HG03442 (cell line): Measurements from ENCODE around the gene PCSK2.

Experiments
- ATAC-seq: cut with Tn5 transposase; IDR thresholded peaks from one replicate; pipeline ENCODE4 v1.9.1; 2021; ENCODE audit warnings: mild to moderate bottlenecking, moderate library complexity; ENCODE audit not compliant: unreplicated experiment

Gene PCSK2

DNA sequence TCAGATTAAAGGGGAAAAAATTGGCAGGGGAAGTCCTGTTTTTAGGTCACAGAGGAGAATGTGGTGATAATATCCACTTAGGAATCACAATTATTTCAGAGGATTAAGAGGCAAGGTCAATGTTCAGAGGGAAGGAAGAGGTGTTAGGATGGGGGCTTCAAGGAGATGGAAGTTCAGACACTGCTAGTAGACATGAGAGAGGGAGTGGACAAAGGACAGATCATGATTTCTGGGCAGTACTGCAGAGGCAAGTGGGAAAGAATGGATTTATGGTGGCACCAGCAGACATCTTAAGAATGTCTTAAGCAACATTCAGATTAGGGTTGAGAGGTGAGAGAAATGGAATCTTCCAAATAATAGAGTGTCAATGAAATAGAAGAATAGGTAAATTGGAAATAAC lies 9.9 kb downstream of the PCSK2 start:
- ATAC-seq = no peak

DNA sequence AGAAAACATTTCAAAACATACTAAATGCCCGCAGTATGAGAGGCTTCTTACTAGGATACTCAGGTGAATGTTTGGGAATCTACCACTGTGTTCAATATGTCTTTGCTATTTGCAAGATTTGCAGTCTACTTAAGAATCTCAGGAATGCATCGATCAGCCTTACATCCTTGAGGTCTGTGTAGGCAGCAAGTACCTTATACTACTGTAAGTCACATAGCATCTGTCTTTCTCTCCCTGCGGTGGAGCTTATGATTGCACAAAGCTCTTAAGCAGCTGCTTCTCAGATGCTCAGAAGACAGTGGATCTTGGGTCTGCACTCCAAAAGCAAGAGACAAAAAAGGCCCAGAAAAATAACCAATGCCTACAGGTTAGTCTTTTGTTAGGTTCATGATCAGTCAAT lies 21.4 kb downstream of the PCSK2 start:
- ATAC-seq = no peak

- no peak for ATAC-seq
Observed at GRCh38 chr20:17262786-17263185, 35.9 kb downstream of the PCSK2 start.

DNA sequence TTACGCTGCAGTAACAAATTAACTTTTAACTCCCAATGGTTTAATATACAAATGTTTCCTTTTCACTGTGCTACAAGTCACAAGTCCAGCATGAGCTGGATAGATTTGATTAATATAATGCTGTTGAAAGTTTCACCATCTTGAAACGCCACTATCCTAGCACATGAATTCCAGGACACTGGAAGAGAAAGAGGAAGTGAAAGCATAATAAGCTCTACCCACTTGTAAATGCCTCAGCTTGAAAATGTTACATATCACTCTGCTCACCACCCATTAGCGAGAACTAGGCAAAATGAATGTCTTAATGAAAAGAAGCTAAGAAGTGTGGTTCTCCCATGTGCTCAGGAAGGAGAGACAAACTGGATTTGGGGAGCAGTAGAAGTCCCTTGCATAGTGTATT lies 46.9 kb downstream of the PCSK2 start:
- ATAC-seq = no peak

GRCh38 chr20:17276101-17276500 lies 49.3 kb downstream of the PCSK2 start:
- ATAC-seq = no peak

DNA sequence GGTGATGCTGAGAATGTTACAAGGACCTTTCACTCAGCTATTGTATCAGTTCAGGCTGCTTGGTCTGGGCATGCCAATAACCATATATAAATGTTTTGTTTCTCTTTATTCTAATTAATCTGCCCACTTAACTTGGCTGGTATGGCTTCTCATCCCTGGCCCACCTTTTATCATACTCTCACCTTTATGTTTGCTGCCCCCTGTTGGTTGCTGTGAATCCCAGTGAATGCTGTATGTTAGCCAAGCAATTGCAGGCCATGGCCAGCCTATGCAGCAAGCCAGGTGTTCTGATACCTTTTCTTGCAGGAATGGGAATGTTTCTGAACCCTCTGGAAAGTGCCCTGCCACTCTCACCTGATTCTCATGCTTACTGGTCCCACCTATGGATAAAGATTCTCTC lies 54.6 kb downstream of the PCSK2 start:
- ATAC-seq = no peak

GRCh38 chr20:17282501-17282900 lies 55.7 kb downstream of the PCSK2 start:
- no peak for ATAC-seq

GRCh38 chr20:17287503-17287902 lies 60.7 kb downstream of the PCSK2 start:
- ATAC-seq = no peak

DNA sequence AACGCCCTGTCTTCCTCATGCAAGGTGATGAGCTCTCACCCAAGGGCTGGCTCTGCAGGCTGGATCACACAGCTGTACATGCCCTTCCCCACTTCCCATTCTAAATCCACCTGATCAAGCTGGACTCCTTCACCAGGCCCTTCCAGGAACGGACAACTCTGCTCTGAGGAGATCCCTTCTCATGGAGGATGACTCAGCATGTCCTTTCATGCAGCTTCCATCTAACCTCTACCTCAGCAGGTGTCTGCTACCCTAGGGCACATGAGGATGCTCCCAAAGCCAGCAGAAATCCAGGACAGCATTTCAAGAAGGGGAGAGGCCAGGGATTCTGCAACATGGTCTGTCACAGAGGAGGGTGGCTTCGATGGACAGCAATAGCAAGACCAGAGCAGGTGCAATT lies 61.2 kb downstream of the PCSK2 start:
- no peak for ATAC-seq

DNA sequence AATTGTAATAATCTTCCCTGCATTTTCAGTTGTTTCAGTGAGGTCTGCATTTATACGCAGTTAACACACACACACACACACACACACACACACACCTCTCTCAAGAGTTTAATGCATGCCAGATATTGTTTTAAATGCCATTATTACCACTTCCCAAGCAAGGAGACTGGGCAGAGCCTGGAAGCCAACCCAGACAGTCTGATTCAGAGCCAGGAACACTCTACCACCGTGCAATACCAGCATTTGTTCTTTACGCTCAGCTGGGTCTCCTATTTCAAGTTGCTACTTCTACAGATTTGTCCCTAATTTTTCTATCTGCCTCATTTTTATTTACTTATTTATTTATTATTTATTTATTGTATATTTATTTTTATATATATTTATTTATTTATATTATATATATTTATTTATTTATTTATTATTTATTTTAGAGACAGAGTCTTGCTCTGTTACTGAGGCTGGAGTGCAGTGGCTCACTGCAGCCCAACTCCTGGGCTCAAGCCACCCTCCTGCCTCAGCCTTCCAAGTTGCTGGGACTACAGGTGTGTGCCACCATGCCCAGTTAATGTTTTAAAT lies 68.4 kb downstream of the PCSK2 start:
- ATAC-seq = no peak

- ATAC-seq = no peak
Observed at GRCh38 chr20:17295991-17296390, 69.2 kb downstream of the PCSK2 start.

- no peak for ATAC-seq
Observed at GRCh38 chr20:17298171-17298570, 71.3 kb downstream of the PCSK2 start.

- ATAC-seq = no peak
Observed at GRCh38 chr20:17298751-17299150, 71.9 kb downstream of the PCSK2 start.

- ATAC-seq = no peak
Observed at GRCh38 chr20:17300113-17300512, 73.3 kb downstream of the PCSK2 start.

GRCh38 chr20:17304774-17305173 lies 77.9 kb downstream of the PCSK2 start:
- no peak for ATAC-seq

GRCh38 chr20:17306427-17306826 lies 79.6 kb downstream of the PCSK2 start:
- no peak for ATAC-seq

- no peak for ATAC-seq
Observed at GRCh38 chr20:17314264-17314663, 87.4 kb downstream of the PCSK2 start.

GRCh38 chr20:17315407-17316231 lies 88.8 kb downstream of the PCSK2 start:
- no peak for ATAC-seq

DNA sequence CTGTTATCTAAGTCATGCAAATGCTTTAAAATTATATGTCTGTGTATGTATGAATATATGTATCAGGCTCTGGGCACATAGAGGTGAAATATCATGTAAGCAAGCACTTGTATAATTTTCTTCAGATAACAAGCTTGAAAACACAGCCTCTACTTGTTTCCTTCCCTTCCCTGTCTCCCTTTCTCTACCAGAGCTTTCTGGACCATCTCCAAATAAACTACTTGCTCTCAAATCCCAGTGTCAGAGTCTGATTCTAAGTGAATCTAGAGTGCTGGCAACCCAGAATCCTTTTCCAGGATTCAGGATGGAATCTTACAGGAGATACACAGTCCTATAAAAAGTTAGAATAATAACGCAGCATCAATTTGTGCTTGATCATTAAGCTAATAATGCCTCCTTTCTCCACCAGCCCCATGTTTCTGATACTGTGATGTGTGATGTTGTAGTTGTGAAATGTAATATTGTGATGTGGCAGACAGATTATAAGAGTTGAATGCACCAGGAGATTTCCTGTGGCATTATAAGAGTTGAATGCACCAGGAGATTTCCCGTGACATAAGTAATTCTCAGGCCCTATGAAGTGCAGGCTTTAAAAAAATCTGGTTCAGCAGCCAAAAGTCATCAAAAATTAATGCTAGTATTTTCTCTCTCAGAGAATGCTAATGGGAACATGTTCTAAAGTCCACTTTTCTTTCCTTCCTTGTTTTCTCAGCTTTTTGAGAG lies 89.6 kb downstream of the PCSK2 start:
- no peak for ATAC-seq

DNA sequence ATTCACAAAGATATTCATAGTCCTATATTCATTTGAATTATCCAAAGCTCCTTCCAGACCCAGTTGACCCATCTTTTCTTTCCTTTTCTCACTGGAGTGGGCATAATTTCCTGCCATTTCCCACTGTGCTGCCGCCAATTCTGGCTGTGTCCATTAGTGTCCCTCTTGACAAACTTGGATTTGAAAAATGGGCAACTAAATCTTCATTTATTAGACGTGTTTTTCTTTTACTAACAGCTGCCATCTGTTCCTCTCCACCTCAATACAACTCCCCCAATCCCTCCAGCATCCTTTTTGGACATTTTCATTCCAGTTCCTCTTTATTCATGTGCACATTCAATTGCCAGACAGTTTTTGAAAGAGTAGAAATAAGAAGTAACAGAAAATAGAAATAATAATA lies 90.5 kb downstream of the PCSK2 start:
- ATAC-seq = no peak

GRCh38 chr20:17320456-17320855 lies 93.6 kb downstream of the PCSK2 start:
- no peak for ATAC-seq

GRCh38 chr20:17326096-17326495 lies 99.3 kb downstream of the PCSK2 start:
- ATAC-seq = no peak
